Endothelial cell of hepatic sinusoid (primary cell): ENCODE data around the gene PTPRG.

Source experiments
- in situ Hi-C: cut with HindIII; loops from 2 replicates; pipeline ENCODE4 v1.10.0; 2017; ENCODE audit warnings: low sequenced_read_pairs

PTPRG gene

DNA sequence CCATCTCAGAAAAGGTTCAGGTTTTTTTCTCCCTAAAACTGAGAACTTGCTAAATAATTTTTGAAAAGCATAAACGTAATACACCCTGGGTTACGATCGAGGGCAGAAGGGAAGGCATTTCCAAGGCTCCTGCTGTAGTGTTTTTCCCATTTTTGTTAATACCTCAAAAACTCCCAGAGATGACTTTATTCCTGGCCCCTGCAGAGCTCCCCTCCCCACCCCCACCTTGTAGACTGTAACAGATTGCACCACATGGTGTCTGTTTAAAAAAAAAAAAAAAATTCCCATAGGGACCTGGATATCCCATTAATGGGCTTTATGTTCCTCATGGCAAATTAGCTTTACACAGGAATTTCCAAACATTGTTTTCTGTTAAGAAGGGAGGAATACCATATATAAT lies 773.8 kb downstream of the PTPRG start:
- in situ Hi-C loops = loop anchor here (5.0 kb wide), 1 partner anchor 77 kb away; no protein-coding TSS in a partner anchor

GRCh38 chr3:62343755-62344154 lies 782.4 kb downstream of the PTPRG start:
- in situ Hi-C loops = no loop called here
